NCI-H82 (cell line): ENCODE measurements around the gene FOXN3.

Experiments used
- DNase-seq: peaks from one replicate; lab custom pipeline; 2025; lab: John Stamatoyannopoulos, UW

Gene FOXN3

DNA sequence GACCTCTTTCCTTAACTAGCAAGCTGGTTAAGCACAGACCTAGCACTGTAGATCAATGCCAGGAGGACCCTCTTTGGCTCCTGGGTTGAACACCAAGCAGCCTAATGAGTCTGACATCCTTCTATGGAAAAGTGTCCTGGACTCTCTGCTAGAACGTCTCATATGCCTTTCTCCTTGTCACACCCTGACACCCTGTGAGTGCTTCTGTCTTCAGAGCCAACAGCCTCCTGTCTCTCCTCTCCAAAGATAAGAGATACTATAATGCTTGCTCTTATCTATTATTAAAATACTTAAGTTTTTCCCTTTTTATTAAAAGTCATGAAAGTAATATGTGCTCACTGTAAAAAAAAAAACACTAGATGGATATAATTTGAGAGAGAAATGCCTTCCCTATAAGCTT lies 222.7 kb downstream of the FOXN3 start:
- DNase-seq = no peak

GRCh38 chr14:89190765-89191513 lies 226.1 kb downstream of the FOXN3 start:
- DNase-seq = peak; percentile 32

- no peak for DNase-seq
Measured at GRCh38 chr14:89188492-89188891, 228.5 kb downstream of the FOXN3 start.

DNA sequence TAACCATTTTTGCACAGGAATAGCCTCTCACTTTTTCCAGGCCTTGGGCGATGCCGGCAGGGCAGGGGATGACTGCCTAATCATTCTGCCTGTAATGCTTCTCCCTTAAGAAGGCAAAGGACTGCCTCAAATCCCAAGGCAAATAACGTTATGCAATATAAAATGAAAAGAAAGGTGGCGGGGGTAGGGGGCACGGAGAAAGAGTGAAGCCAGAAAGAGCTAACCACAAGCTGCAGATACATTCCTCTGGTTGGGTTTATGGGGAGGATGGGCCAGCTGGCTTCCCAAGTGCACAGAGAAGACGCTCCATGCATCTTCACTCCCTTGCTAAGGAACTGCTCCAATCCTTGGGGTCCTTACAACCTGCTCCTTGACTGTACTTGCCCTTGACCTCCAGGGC lies 229.5 kb downstream of the FOXN3 start:
- DNase-seq = no peak

- DNase-seq = peak; percentile 10
Measured at GRCh38 chr14:89186856-89187376, 230.1 kb downstream of the FOXN3 start.

- peak; percentile 84 for DNase-seq
Measured at GRCh38 chr14:89185919-89186855, 230.8 kb downstream of the FOXN3 start.

DNA sequence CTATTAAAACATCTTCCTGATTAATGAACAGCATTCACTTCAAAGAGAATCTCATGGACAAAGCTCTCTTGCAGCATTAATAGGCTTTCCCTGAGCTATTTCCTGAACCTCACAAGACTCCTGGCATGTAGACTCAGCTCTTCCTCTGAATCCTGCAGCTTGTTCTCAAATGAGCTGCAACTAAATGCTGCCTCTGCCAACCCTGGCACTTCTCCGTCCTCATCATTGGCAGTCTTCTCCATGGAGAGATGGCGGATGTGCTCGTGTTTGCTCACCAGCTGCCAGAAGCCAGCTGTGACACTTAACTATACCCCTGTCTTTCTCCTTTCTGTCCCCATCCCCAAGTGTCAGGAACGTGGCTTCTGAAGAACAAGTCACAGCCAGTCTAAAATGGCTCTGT lies 232.1 kb downstream of the FOXN3 start:
- DNase-seq = no peak

- peak; percentile 50 for DNase-seq
Measured at GRCh38 chr14:89182326-89182725, 234.7 kb downstream of the FOXN3 start.

GRCh38 chr14:89180546-89180945 lies 236.5 kb downstream of the FOXN3 start:
- DNase-seq = no peak

DNA sequence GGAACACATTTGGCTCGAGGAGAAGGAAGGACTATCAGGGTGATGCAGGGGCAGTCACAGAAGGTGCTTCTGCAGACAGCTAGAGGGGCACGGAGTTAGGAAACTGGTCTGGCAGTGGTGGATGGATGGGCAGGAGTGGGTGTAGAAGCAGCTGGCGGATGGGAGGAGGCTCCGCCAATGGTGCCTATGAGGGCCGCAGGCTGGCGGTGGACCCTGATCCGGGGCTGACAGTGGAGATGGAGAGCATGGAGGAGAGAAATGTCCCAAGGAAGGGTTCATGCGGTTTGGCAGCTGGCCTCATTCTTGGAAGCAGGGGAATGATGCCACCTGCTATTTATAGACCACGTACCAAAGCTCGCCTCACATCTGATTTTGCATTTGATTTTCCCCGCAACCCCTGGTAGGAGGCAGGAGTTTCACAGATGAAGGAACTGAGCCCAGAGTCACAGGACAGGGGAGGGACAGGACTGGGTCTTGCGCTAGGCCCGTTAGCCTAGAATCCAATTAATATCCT lies 237.1 kb downstream of the FOXN3 start:
- DNase-seq = peak; percentile 61

DNA sequence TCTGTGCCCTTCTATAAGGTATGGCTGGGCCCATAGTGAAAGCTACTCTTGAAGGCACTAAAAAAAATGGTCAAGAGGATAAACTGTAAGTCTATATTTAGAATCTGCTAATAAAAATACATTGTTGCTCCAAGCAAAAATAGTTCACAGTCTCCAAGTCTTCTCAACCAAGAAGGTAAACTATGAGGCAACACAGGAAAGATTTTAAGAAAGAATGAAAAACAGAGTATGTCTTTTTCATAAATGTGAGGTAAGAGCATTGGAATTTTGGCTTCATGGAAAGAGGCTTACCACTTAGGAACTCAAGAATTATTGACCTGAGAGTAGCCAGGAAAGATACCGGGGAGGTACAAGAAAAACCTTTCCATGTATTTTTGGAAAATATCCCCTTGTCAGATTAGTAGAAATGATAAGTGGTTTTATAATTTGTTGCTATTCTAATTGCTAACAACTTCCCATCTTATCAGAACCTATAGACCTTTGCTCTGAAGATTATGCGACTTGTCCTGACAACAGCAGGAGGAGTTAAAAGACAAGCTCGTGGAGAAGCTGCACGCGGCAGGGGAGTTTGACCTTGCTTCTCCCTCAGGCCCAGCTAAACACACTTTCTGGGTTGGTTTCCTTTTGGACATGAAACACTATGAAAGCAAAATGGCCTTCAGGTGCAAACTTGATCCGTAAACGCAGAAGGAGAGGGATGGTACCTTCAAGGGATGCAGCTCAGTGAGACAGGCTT lies 238.1 kb downstream of the FOXN3 start:
- DNase-seq = no peak

GRCh38 chr14:89178376-89178775 lies 238.7 kb downstream of the FOXN3 start:
- no peak for DNase-seq

- no peak for DNase-seq
Measured at GRCh38 chr14:89175881-89176799, 240.9 kb downstream of the FOXN3 start.

- no peak for DNase-seq
Measured at GRCh38 chr14:89171628-89172027, 245.4 kb downstream of the FOXN3 start.

GRCh38 chr14:89171168-89171567 lies 245.9 kb downstream of the FOXN3 start:
- no peak for DNase-seq

DNA sequence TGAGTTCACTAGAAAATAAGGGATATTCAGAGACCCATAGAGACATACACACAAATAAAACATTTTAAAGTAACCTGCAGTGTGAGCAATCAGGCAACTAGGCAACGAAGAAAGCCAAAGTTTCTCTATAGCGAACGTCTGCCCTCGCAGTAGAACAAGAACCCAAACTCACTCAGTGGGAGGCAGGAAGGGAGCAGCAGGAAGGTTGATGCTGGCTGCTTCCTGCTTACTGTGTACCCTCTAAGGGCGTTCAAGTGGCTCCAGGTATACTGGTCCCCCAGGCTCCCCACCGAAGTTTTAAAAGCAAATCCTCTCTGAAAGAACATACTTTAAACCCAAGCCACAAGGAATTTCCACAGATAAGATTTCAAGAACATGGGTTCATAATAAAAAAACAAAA lies 249.3 kb downstream of the FOXN3 start:
- no peak for DNase-seq

DNA sequence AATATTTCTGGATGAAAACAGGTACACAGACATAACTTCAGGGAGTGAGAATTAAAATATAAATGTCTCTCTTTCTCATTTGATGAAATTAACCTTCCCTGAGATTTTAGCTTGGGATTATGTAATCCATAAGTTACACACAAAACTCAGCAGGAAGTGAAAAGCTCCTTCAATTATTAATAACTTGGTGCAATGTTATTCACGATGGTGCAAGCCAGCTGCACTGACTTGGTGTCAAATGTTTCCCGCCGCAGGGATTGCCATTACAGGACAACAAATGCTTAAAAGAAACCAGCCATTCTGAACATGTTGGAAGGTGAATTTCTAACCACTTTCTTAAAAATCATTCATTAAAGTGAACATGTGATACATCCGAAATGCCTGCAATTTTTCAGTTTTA lies 250.4 kb downstream of the FOXN3 start:
- no peak for DNase-seq

DNA sequence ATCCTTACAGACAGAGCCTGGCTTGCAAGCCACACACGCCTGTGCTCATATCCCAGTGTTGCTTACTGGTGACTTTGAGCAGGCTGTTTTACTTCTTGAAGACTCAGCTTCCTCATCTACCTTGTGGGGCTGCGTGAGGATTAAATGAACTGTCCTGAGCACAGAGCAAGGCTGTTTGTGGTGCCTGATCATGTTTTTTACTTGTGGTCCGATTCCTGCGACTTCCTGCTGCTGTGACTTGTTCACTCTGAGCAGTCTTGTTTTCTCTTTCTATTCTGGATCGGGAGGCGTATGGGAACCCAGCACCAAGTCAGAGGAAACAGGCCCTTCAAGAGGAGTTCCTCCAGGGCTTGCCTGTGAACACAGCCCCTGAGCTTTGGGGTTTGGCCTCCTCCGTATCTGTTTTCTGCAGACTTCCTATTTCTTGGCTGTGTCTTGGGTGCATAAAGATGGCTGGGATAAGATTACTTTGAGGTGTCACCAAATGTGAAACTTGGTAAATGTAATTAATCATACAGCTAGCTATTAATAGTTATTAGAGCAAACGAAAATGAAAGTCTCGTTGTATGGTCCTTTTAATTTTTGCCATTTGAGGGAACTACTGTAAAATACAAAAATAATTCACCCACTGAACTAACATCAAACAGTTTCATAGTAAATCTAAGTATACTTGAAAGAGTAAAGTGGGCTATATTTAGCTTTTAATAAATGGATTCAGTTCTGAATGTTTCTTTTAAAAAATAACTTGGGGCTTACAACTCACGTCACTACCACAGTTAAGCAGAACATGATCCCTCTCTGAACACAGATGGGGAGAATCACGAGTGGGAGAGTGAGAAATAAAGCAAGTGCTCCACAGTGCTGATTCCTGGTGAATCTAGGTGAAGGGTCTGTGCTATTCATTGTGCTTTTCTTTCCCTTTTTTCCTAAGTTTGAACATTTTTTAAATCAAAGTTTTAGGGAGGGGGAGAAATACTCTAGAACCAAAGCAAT lies 251.5 kb downstream of the FOXN3 start:
- DNase-seq = no peak
